HEK293 (cell line): ENCODE results near the gene SVOPL.

Experiments
- GLI4 ChIP-seq: fragments of 450-650 bp; formaldehyde crosslinking; IDR thresholded peaks from 2 replicates; pipeline ENCODE4 v1.5.1; 2016; ENCODE audit warnings: missing biosample characterization, missing genetic modification characterization
- GLIS1 ChIP-seq: fragments of 450-650 bp; formaldehyde crosslinking; IDR thresholded peaks from 2 replicates; pipeline ENCODE4 v1.5.1; 2016; ENCODE audit warnings: missing biosample characterization, missing genetic modification characterization
- GLIS2 ChIP-seq: fragments of 450-650 bp; formaldehyde crosslinking; IDR thresholded peaks from 2 replicates; pipeline ENCODE4 v1.5.1; 2016; ENCODE audit warnings: missing biosample characterization, missing genetic modification characterization
- HOXA7 ChIP-seq: sonication (generic); formaldehyde crosslinking; IDR thresholded peaks from 2 replicates; pipeline ENCODE4 v1.8.1; 2022; ENCODE audit warnings: missing genetic modification reagents, borderline replicate concordance
- KLF8 ChIP-seq: fragments of 450-650 bp; formaldehyde crosslinking; IDR thresholded peaks from 2 replicates; pipeline ENCODE4 v1.5.1; 2016; ENCODE audit warnings: missing biosample characterization, missing genetic modification characterization
- KLF9 ChIP-seq: fragments of 450-650 bp; formaldehyde crosslinking; IDR thresholded peaks from 2 replicates; pipeline ENCODE4 v1.5.1; 2016; ENCODE audit warnings: missing biosample characterization, missing genetic modification characterization, low read depth
- MYNN ChIP-seq: fragments of 450-650 bp; formaldehyde crosslinking; IDR thresholded peaks from 2 replicates; pipeline ENCODE4 v1.5.1; 2016; ENCODE audit warnings: missing biosample characterization, missing genetic modification characterization, borderline replicate concordance
- SCRT2 ChIP-seq: fragments of 450-650 bp; formaldehyde crosslinking; IDR thresholded peaks from 2 replicates; pipeline ENCODE4 v1.5.1; 2016; ENCODE audit warnings: missing biosample characterization, missing genetic modification characterization
- SETDB1 ChIP-seq: IDR thresholded peaks from one replicate; pipeline ENCODE4 v1.6.1; 2017; ENCODE audit warnings: mild to moderate bottlenecking, low read length, moderate library complexity, mixed read lengths; ENCODE audit not compliant: insufficient read length
- ZEB2 ChIP-seq: fragments of 450-650 bp; formaldehyde crosslinking; IDR thresholded peaks from 2 replicates; pipeline ENCODE4 v1.5.1; 2016; ENCODE audit warnings: missing biosample characterization, missing genetic modification characterization
- ZFP69B ChIP-seq: fragments of 450-650 bp; formaldehyde crosslinking; IDR thresholded peaks from 2 replicates; pipeline ENCODE4 v1.5.1; 2016; ENCODE audit warnings: missing biosample characterization, missing genetic modification characterization
- ZIC2 ChIP-seq: fragments of 450-650 bp; formaldehyde crosslinking; IDR thresholded peaks from 2 replicates; pipeline ENCODE4 v1.5.1; 2016; ENCODE audit warnings: missing biosample characterization, missing genetic modification characterization
- ZNF140 ChIP-seq: fragments of 450-650 bp; formaldehyde crosslinking; IDR thresholded peaks from 2 replicates; pipeline ENCODE4 v1.5.1; 2016; ENCODE audit warnings: missing biosample characterization, missing genetic modification characterization
- ZNF157 ChIP-seq: fragments of 450-650 bp; formaldehyde crosslinking; IDR thresholded peaks from 2 replicates; pipeline ENCODE4 v1.5.1; 2016; ENCODE audit warnings: missing biosample characterization, missing genetic modification characterization
- ZNF175 ChIP-seq: fragments of 450-650 bp; formaldehyde crosslinking; IDR thresholded peaks from 2 replicates; pipeline ENCODE4 v1.5.1; 2016; ENCODE audit warnings: missing biosample characterization, missing genetic modification characterization
- ZNF266 ChIP-seq: fragments of 450-650 bp; formaldehyde crosslinking; IDR thresholded peaks from 2 replicates; pipeline ENCODE4 v1.5.1; 2016; ENCODE audit warnings: missing biosample characterization, missing genetic modification characterization, low read depth
- ZNF391 ChIP-seq: fragments of 450-650 bp; formaldehyde crosslinking; IDR thresholded peaks from 2 replicates; pipeline ENCODE4 v1.5.1; 2016; ENCODE audit warnings: low read depth, missing biosample characterization, missing genetic modification characterization, borderline replicate concordance
- ZNF423 ChIP-seq: fragments of 450-650 bp; formaldehyde crosslinking; IDR thresholded peaks from 2 replicates; pipeline ENCODE4 v1.5.1; 2016; ENCODE audit warnings: missing biosample characterization, missing genetic modification characterization
- ZNF510 ChIP-seq: fragments of 450-650 bp; formaldehyde crosslinking; IDR thresholded peaks from 2 replicates; pipeline ENCODE4 v1.5.1; 2018; ENCODE audit warnings: mild to moderate bottlenecking, missing genetic modification characterization, missing biosample characterization; ENCODE audit not compliant: insufficient replicate concordance
- ZNF830 ChIP-seq: fragments of 450-650 bp; IDR thresholded peaks from 2 replicates; pipeline ENCODE4 v1.5.0; 2018; ENCODE audit warnings: missing biosample characterization, missing genetic modification characterization, low read depth, mild to moderate bottlenecking, moderate library complexity
- ZSCAN16 ChIP-seq: fragments of 450-650 bp; formaldehyde crosslinking; IDR thresholded peaks from 2 replicates; pipeline ENCODE4 v1.5.1; 2016; ENCODE audit warnings: missing biosample characterization, missing genetic modification characterization
- ZSCAN30 ChIP-seq: fragments of 450-650 bp; IDR thresholded peaks from 2 replicates; pipeline ENCODE4 v1.5.1; 2018; ENCODE audit warnings: missing biosample characterization, mild to moderate bottlenecking, missing genetic modification characterization, moderate library complexity
- TF ChIP-seq, protein P1 (sequence below): fragments of 450-650 bp; formaldehyde crosslinking; IDR thresholded peaks from 2 replicates; pipeline ENCODE4 v1.5.1; 2016; ENCODE audit warnings: missing biosample characterization, missing genetic modification characterization
- TF ChIP-seq, protein P2 (sequence below): fragments of 450-650 bp; formaldehyde crosslinking; IDR thresholded peaks from 2 replicates; pipeline ENCODE4 v1.5.1; 2016; ENCODE audit warnings: missing biosample characterization, missing genetic modification characterization
- TF ChIP-seq, protein P3 (sequence below): fragments of 450-650 bp; formaldehyde crosslinking; IDR thresholded peaks from 2 replicates; pipeline ENCODE4 v1.5.1; 2016; ENCODE audit warnings: missing biosample characterization, missing genetic modification characterization
- TF ChIP-seq, protein P4 (sequence below): fragments of 450-650 bp; formaldehyde crosslinking; IDR thresholded peaks from 2 replicates; pipeline ENCODE4 v1.5.1; 2016; ENCODE audit warnings: missing biosample characterization, missing genetic modification characterization
- TF ChIP-seq, protein P5 (sequence below): fragments of 450-650 bp; formaldehyde crosslinking; IDR thresholded peaks from 2 replicates; pipeline ENCODE4 v1.5.1; 2016; ENCODE audit warnings: missing biosample characterization, missing genetic modification characterization

SVOPL gene

DNA sequence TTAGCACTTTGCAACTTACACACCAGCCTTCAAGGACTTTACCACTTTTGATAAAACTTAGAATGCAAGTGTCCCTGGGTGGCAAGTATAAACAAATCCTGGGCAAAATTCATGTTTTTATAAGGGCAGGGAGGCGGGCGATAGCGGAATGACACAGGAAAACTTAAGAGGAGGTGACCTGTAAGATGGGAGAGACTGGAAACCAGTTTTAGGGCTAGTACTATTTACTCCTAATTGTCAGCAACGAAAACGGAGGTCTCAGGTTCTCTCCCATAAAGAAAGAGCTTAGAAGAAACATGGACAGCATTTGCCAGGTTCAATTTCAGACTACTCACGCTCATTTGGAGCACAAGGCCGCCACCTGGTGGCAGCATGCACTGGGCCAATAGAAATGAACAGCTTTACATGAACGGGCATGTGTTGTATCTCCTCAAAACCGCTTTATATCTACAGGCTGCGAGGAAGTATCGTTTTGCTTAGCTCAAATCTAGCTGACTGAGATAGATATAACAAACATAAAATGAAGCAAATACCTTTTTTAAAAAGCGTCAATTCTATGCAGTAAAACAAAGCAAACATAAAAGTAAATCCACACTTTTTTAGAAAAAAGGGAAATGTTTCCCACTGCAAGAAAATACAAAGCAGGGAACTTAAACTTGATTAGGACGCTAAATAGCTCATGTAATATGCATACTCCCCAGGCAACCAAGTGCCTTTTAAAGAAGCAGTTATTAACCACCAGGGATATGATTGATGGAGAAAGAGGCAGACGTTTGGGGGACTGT, 37.6 kb upstream of the SVOPL start (continued):
- TF ChIP-seq, protein P1, sequence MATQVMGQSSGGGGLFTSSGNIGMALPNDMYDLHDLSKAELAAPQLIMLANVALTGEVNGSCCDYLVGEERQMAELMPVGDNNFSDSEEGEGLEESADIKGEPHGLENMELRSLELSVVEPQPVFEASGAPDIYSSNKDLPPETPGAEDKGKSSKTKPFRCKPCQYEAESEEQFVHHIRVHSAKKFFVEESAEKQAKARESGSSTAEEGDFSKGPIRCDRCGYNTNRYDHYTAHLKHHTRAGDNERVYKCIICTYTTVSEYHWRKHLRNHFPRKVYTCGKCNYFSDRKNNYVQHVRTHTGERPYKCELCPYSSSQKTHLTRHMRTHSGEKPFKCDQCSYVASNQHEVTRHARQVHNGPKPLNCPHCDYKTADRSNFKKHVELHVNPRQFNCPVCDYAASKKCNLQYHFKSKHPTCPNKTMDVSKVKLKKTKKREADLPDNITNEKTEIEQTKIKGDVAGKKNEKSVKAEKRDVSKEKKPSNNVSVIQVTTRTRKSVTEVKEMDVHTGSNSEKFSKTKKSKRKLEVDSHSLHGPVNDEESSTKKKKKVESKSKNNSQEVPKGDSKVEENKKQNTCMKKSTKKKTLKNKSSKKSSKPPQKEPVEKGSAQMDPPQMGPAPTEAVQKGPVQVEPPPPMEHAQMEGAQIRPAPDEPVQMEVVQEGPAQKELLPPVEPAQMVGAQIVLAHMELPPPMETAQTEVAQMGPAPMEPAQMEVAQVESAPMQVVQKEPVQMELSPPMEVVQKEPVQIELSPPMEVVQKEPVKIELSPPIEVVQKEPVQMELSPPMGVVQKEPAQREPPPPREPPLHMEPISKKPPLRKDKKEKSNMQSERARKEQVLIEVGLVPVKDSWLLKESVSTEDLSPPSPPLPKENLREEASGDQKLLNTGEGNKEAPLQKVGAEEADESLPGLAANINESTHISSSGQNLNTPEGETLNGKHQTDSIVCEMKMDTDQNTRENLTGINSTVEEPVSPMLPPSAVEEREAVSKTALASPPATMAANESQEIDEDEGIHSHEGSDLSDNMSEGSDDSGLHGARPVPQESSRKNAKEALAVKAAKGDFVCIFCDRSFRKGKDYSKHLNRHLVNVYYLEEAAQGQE (tag by site-specific recombination), result 0 out of 2 replicates have a peak, but pooled peaks have one; percentile 23
- no peak for TF ChIP-seq ZNF175 (tag by site-specific recombination)
- no peak for TF ChIP-seq ZNF157
- TF ChIP-seq, protein P2, sequence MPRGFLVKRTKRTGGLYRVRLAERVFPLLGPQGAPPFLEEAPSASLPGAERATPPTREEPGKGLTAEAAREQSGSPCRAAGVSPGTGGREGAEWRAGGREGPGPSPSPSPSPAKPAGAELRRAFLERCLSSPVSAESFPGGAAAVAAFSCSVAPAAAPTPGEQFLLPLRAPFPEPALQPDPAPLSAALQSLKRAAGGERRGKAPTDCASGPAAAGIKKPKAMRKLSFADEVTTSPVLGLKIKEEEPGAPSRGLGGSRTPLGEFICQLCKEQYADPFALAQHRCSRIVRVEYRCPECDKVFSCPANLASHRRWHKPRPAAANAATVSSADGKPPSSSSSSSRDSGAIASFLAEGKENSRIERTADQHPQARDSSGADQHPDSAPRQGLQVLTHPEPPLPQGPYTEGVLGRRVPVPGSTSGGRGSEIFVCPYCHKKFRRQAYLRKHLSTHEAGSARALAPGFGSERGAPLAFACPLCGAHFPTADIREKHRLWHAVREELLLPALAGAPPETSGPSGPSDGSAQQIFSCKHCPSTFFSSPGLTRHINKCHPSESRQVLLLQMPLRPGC (tag by site-specific recombination), result no peak
- TF ChIP-seq, protein P3, sequence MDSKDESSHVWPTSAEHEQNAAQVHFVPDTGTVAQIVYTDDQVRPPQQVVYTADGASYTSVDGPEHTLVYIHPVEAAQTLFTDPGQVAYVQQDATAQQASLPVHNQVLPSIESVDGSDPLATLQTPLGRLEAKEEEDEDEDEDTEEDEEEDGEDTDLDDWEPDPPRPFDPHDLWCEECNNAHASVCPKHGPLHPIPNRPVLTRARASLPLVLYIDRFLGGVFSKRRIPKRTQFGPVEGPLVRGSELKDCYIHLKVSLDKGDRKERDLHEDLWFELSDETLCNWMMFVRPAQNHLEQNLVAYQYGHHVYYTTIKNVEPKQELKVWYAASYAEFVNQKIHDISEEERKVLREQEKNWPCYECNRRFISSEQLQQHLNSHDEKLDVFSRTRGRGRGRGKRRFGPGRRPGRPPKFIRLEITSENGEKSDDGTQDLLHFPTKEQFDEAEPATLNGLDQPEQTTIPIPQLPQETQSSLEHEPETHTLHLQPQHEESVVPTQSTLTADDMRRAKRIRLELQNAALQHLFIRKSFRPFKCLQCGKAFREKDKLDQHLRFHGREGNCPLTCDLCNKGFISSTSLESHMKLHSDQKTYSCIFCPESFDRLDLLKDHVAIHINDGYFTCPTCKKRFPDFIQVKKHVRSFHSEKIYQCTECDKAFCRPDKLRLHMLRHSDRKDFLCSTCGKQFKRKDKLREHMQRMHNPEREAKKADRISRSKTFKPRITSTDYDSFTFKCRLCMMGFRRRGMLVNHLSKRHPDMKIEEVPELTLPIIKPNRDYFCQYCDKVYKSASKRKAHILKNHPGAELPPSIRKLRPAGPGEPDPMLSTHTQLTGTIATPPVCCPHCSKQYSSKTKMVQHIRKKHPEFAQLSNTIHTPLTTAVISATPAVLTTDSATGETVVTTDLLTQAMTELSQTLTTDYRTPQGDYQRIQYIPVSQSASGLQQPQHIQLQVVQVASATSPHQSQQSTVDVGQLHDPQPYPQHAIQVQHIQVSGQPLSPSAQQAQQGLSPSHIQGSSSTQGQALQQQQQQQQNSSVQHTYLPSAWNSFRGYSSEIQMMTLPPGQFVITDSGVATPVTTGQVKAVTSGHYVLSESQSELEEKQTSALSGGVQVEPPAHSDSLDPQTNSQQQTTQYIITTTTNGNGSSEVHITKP (tag by site-specific recombination), result peak; percentile 65
- TF ChIP-seq GLIS2 (tag by site-specific recombination), result no peak
- TF ChIP-seq, protein P4, sequence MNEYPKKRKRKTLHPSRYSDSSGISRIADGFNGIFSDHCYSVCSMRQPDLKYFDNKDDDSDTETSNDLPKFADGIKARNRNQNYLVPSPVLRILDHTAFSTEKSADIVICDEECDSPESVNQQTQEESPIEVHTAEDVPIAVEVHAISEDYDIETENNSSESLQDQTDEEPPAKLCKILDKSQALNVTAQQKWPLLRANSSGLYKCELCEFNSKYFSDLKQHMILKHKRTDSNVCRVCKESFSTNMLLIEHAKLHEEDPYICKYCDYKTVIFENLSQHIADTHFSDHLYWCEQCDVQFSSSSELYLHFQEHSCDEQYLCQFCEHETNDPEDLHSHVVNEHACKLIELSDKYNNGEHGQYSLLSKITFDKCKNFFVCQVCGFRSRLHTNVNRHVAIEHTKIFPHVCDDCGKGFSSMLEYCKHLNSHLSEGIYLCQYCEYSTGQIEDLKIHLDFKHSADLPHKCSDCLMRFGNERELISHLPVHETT (tag by site-specific recombination), result no peak
- TF ChIP-seq KLF8 (tag by site-specific recombination), result no peak
- no peak for TF ChIP-seq ZNF510 (tag by site-specific recombination)
- TF ChIP-seq KLF9 (tag by site-specific recombination), result no peak
- peak; percentile 94 for TF ChIP-seq ZNF391 (tag by site-specific recombination)
- TF ChIP-seq GLI4 (tag by site-specific recombination), result no peak
- no peak for TF ChIP-seq ZNF423 (tag by site-specific recombination)
- TF ChIP-seq MYNN (tag by site-specific recombination), result no peak
- TF ChIP-seq ZSCAN30, result peak; percentile 74
- TF ChIP-seq ZNF140 (tag by site-specific recombination), result no peak
- no peak for TF ChIP-seq ZNF830 (tag by site-specific recombination)
- no peak for TF ChIP-seq SETDB1
- TF ChIP-seq, protein P5, sequence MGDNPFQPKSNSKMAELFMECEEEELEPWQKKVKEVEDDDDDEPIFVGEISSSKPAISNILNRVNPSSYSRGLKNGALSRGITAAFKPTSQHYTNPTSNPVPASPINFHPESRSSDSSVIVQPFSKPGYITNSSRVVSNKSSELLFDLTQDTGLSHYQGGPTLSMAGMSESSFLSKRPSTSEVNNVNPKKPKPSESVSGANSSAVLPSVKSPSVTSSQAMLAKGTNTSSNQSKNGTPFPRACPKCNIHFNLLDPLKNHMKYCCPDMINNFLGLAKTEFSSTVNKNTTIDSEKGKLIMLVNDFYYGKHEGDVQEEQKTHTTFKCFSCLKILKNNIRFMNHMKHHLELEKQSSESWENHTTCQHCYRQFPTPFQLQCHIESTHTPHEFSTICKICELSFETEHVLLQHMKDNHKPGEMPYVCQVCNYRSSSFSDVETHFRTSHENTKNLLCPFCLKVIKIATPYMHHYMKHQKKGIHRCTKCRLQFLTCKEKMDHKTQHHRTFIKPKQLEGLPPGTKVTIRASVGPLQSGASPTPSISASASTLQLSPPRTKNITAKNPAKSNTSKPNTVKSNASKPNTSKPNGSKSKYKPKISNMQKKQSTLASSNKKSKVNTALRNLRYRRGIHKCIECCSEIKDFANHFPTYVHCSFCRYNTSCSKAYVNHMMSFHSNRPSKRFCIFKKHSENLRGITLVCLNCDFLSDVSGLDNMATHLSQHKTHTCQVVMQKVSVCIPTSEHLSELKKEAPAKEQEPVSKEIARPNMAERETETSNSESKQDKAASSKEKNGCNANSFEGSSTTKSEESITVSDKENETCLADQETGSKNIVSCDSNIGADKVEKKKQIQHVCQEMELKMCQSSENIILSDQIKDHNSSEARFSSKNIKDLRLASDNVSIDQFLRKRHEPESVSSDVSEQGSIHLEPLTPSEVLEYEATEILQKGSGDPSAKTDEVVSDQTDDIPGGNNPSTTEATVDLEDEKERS (tag by site-specific recombination), result no peak
- TF ChIP-seq ZIC2 (tag by site-specific recombination), result no peak
- TF ChIP-seq ZSCAN16, result no peak
- no peak for TF ChIP-seq GLIS1
- TF ChIP-seq ZEB2, result no peak
- TF ChIP-seq ZNF266 (tag by site-specific recombination), result no peak
- TF ChIP-seq ZFP69B, result no peak
- TF ChIP-seq HOXA7, result no peak
- TF ChIP-seq SCRT2 (tag by site-specific recombination), result no peak
